IPS DF 6.9 (cell line): ENCODE data around the gene NEGR1.

ENCODE experiments used
- DNase-seq: peaks from one replicate; pipeline ENCODE4 v3.0.0-alpha.2; 2013; ENCODE audit warnings: low read depth, low spot score
- H3K27ac ChIP-seq: one replicate; pipeline ENCODE4 v1.5.1; 2013; ENCODE audit warnings: low read length, control low read depth
- H3K27me3 ChIP-seq: 2 replicates; pipeline ENCODE4 v1.6.1; 2013; ENCODE audit warnings: mild to moderate bottlenecking, low read length; ENCODE audit not compliant: control insufficient read depth, insufficient read depth
- H3K36me3 ChIP-seq: 2 replicates; pipeline ENCODE4 v1.6.1; 2013; ENCODE audit warnings: low read length; ENCODE audit not compliant: control insufficient read depth, insufficient read depth
- H3K4me1 ChIP-seq: 2 replicates; pipeline ENCODE4 v1.6.1; 2013; ENCODE audit warnings: low read length; ENCODE audit not compliant: control insufficient read depth, insufficient read depth
- H3K4me3 ChIP-seq: 2 replicates; pipeline ENCODE4 v1.5.1; 2013; ENCODE audit warnings: mild to moderate bottlenecking, low read length
- H3K9me3 ChIP-seq: 2 replicates; pipeline ENCODE4 v1.6.1; 2013; ENCODE audit warnings: low read length, inconsistent platforms; ENCODE audit not compliant: control insufficient read depth, insufficient read depth
- WGBS: extraction: QIAGEN DNeasy Blood & Tissue Kit; methylation state at CpG from one replicate; pipeline ENCODE4 v1.1.7; 2013; ENCODE audit warnings: mixed read lengths, missing lambda C conversion rate; ENCODE audit not compliant: insufficient read length, insufficient coverage; 5-methylcytosine and 5-hydroxymethylcytosine counted together

NEGR1 gene

DNA sequence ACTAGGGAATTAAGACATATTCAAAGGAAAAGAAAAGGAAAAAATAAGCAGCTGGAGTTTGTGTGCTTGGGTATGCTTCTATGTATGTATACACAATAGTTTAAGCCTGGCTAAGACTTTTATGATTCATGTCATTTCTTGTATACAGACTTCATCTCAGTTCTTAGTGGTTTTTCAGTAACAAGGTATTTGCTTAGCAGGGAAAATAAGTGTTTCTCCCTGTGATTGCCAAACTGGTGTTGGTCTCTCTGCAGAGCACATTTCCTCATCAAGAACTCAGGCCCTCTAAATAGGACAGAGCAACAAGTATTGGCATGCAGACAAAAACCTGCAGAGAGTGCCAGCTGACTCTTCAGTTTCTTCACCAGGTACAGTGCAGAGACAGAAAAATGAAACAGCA is 717.1 kb downstream of the NEGR1 start:
- H3K27me3 ChIP-seq = no peaks in the 10 kb centered on the region
- H3K36me3 ChIP-seq = no peaks in the 10 kb centered on the region
- no peak for DNase-seq
- no peak overlapping the region for H3K27ac ChIP-seq
- no peaks in the 10 kb centered on the region for H3K4me1 ChIP-seq
- no peaks in the 10 kb centered on the region for H3K9me3 ChIP-seq
- no peak overlapping the region for H3K4me3 ChIP-seq

DNA sequence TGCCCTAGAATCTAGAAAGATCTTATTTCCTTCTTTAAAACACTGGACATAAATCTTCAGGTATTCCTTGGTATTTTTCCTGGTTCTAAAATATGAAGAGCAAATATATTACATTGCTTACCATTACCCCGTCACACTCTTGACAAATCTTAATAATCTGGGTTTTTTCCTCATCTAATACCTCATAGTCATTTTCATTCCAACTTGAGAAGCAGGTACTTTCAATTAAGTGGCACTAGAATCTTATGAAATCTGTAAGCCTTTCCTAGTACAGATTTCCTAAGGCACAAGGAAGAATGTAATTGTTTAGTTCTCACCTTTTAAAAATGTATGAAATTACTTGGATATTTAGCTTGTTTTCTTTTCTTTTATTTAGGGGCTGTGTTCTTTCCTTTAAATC is 720.0 kb downstream of the NEGR1 start:
- no CpG with 5 or more reads among the region's 1 CpG for WGBS
- no peaks in the 10 kb centered on the region for H3K9me3 ChIP-seq
- H3K27ac ChIP-seq = no peak overlapping the region

DNA sequence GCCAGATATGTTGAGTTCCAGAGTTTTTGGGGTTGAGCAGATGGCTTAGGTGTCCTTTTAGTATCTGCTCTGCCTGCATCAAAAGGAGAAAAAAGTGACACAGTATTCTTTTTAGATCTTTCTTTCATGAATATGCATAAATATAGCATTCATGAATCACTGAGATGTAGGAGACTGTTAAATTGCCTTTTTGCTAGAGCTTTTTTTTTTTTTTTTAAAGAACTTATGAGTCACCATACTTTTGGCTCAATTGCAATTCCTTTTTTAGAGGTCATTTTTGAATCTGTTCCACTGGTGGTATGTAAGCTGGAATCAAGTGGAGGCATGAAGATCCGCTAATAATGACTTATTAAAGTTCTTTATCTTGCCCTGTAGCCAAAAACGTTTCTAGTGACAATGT is 720.6 kb downstream of the NEGR1 start:
- no peak for DNase-seq
- WGBS = no CpG with 5 or more reads among the region's 2 CpGs
- no peak overlapping the region for H3K27ac ChIP-seq

More for the DNA sequence above, 720.0 kb downstream of the NEGR1 start:
- Histone ChIP-seq H3K4me3 (no peak overlapping the region), H3K27me3 (no peaks in the 10 kb centered on the region), H3K36me3 (no peaks in the 10 kb centered on the region), H3K4me1 (no peaks in the 10 kb centered on the region)
- no peak for DNase-seq

DNA sequence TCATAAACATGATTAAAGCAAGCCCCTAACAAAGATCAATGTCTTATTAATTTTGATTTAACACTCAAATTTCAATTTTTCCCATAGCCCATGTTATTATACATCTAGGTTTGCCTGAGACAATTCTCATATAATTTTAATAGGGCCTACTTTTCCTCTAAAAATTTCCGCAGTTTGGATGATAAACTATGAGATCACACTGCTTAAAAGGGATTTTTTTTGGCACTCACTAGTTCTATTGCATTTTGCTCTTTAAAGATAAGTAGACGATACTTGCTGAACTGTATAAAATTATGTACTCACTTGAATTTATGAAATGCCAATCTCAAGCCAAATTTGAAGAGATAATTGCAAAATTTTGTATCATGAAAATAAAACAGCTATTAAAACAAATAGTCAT is 721.1 kb downstream of the NEGR1 start:
- Histone ChIP-seq H3K36me3 (no peaks in the 10 kb centered on the region), H3K4me3 (no peak overlapping the region), H3K27ac (no peak overlapping the region), H3K4me1 (no peaks in the 10 kb centered on the region), H3K27me3 (no peaks in the 10 kb centered on the region), H3K9me3 (no peaks in the 10 kb centered on the region)
- no peak for DNase-seq
- WGBS = no CpG with 5 or more reads among the region's 2 CpGs

More for the DNA sequence above, 720.6 kb downstream of the NEGR1 start:
- H3K9me3 ChIP-seq = no peaks in the 10 kb centered on the region
- no peaks in the 10 kb centered on the region for H3K36me3 ChIP-seq
- H3K4me3 ChIP-seq = no peak overlapping the region
- no peaks in the 10 kb centered on the region for H3K4me1 ChIP-seq
- no peaks in the 10 kb centered on the region for H3K27me3 ChIP-seq

DNA sequence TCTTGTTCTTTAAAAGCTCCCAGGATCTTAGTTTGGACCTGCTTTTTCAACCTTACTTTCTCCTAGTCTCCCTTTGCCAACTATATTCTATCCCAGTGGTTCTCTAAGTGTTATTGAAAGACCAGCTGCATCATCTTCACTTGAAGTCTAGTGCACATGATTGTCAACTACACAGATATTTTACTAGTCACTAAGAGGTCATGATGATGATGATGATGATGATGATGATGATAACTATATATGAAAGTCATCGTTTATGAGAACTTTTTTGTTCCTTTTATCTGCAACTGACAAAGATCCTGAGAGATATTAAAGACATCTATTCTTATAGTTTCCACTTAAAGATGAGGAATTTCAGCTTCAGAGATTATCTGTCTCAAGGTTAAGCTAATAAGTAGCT is 722.5 kb downstream of the NEGR1 start:
- H3K36me3 ChIP-seq = no peaks in the 10 kb centered on the region
- DNase-seq = no peak
- no peaks in the 10 kb centered on the region for H3K9me3 ChIP-seq
- H3K4me3 ChIP-seq = no peak overlapping the region
- H3K27ac ChIP-seq = no peak overlapping the region
- no CpG with 5 or more reads among the region's 1 CpG for WGBS
- no peaks in the 10 kb centered on the region for H3K27me3 ChIP-seq
- no peaks in the 10 kb centered on the region for H3K4me1 ChIP-seq

DNA sequence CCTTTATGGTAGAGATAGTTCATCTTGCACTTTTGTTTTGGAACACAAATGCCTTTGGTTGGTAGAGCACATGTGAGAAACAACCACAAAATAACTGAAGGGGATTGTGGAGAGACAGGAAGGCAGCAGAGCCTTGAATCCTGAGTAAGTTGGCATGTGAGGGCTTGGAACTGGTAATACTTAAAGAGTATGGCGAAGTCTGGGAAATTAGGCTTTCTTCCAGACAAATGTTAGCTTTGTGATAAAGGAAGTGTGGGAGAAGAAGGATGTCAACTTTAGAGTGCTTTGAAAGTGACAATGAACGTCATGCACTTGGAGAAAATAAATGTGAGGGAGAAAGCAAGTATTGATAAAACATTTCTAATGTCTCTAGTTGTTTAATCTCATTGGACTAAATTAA is 725.2 kb downstream of the NEGR1 start:
- Histone ChIP-seq H3K27me3 (no peaks in the 10 kb centered on the region), H3K9me3 (no peaks in the 10 kb centered on the region), H3K36me3 (no peaks in the 10 kb centered on the region), H3K27ac (no peak overlapping the region), H3K4me1 (no peaks in the 10 kb centered on the region), H3K4me3 (no peak overlapping the region)
- no peak for DNase-seq
- WGBS = no CpG with 5 or more reads among the region's 2 CpGs

DNA sequence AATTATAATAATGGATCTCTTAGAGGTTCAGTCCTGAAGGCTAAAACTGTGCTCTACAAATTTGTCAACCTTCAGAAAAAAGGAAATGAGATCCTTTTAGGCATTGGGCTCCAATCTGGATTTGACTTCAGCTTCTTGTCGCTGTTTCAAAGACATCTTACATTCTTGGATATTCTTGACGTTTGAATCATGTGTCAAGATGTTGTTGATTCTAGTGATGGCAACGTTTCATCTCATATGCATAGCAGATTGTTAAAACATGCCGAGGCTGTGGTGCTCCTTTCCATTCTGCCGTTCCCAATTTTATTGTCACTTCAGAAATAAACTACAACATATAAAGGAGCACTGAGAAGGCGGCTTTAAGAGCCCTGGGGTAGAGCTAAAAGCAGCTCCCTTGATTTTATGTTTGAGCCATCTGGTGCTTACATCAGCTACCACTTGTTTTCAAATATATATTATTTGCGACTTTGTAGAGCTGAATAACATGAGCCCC is 733.9 kb downstream of the NEGR1 start:
- H3K9me3 ChIP-seq = no peaks in the 10 kb centered on the region
- H3K27ac ChIP-seq = no peak overlapping the region
- no peaks in the 10 kb centered on the region for H3K36me3 ChIP-seq
- no peak for DNase-seq
- no CpG with 5 or more reads among the region's 7 CpGs for WGBS
- H3K4me1 ChIP-seq = no peaks in the 10 kb centered on the region
- H3K4me3 ChIP-seq = no peak overlapping the region
- no peaks in the 10 kb centered on the region for H3K27me3 ChIP-seq

DNA sequence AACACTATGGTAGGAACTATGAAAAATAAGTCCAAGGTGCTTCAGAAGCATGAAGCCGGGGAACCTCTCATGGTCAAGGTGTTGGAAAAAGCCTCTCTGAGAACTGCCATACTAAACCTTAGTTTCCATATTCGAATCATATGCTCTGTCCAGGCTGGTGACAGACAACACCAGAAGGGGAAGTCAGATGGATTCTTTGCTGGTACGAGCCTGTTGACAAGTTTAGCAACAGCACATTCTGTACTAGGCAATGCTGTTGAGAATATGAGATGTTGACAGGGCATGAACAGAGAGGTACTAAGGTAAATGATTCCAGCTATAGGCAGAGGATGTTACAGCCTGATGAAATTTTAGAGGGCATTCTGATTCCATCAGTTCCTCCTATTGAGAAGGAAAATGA is 740.2 kb downstream of the NEGR1 start:
- no peaks in the 10 kb centered on the region for H3K9me3 ChIP-seq
- no peaks in the 10 kb centered on the region for H3K36me3 ChIP-seq
- H3K27me3 ChIP-seq = no peaks in the 10 kb centered on the region
- no CpG with 5 or more reads among the region's 3 CpGs for WGBS
- H3K4me3 ChIP-seq = no peak overlapping the region
- no peak overlapping the region for H3K27ac ChIP-seq
- no peak for DNase-seq
- no peaks in the 10 kb centered on the region for H3K4me1 ChIP-seq

DNA sequence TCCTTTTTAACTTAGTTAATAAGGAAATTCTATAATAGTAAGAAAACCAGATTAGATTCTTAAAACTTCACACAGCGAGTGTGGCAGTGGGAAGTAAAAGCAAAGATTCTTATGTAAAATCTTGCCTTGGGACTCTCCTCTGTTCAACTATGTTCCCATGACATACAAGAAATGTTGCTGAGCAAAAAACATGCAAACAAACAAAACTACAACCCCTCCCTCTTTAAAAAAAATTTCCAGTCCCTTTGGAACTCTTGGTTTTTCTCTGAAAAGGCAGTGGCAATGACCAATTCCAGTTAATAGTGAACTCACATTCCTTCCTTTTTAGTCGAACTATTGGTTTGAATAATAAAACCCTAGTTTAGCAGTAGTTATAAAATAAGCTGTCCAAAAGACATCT is 748.4 kb downstream of the NEGR1 start:
- no CpG with 5 or more reads among the region's 2 CpGs for WGBS

DNA sequence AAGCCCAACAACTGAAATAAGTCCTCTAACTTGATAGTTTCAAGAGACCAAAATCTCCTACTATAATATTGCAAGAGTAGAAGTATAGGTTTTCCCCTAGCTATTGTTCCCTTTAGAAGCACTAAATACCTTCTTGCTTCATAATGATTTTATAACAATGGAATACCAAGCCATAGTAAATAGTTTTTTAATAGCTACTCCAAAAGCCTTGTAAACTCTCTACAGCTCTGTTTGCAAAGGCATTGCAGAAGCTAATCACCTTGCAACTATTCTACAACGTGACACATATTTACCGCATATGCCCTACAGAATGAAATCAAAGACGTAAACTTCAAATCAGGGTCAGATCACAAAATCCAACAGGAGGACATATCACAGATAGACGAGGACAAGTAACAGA is 750.0 kb downstream of the NEGR1 start:
- no peak for DNase-seq

More for the DNA sequence above, 748.4 kb downstream of the NEGR1 start:
- Histone ChIP-seq H3K36me3 (no peaks in the 10 kb centered on the region), H3K4me1 (no peaks in the 10 kb centered on the region), H3K4me3 (no peak overlapping the region), H3K9me3 (no peaks in the 10 kb centered on the region), H3K27ac (no peak overlapping the region), H3K27me3 (no peaks in the 10 kb centered on the region)
- no peak for DNase-seq

DNA sequence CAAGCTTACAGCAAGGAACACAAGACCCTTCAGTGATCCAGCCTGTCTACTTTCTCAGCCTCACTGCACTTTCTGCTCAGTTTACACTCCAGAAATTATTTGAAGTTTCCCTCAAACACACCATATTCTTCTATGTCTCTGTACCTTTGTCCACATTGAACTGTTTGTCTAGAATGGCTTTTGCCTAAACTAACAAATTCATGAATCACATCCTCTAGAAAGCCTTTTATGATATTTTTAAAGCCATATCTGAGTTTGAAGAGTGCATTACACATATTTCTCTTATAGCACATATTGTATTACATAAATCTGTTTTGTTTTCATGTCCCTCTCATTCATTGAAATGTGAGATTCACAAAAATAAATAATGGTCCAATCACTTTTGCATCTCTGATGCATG is 755.5 kb downstream of the NEGR1 start:
- H3K4me3 ChIP-seq = no peak overlapping the region
- H3K27ac ChIP-seq = no peak overlapping the region
- H3K9me3 ChIP-seq = no peaks in the 10 kb centered on the region
- no peaks in the 10 kb centered on the region for H3K27me3 ChIP-seq
- H3K36me3 ChIP-seq = no peaks in the 10 kb centered on the region
- DNase-seq = no peak
- H3K4me1 ChIP-seq = no peaks in the 10 kb centered on the region

More for the DNA sequence above, 750.0 kb downstream of the NEGR1 start:
- H3K4me1 ChIP-seq = no peaks in the 10 kb centered on the region
- H3K36me3 ChIP-seq = no peaks in the 10 kb centered on the region
- no peaks in the 10 kb centered on the region for H3K9me3 ChIP-seq
- H3K27ac ChIP-seq = no peak overlapping the region
- no peaks in the 10 kb centered on the region for H3K27me3 ChIP-seq
- WGBS = no CpG with 5 or more reads among the region's 4 CpGs
- H3K4me3 ChIP-seq = no peak overlapping the region
